Measurements from ENCODE around the gene GM2A. TPM values are rescaled to one million over a fixed set of nuclear protein-coding genes. Genes with fewer than 3 reads are reported as not detected.

The GM2A gene
- total and polyA plus RNA-seq, 2 of the 13 experiments (the other 11 are each of a cell fraction or from before 2014, with no cell fraction given), result 14.6 to 29.6 TPM

- no peaks in the 10 kb centered on the region; a peak in 1 of 5 replicates for H3K27me3 ChIP-seq (ENCODE audit: control insufficient read depth in 1 of 2, insufficient read depth in 2 of 2, low read length in 2 of 2)
- no peak for DNase-seq (ENCODE audit: low spot score)
- WGBS (ENCODE audit: low lambda C conversion rate), result 98% methylated on average over 5 of the region's 5 CpGs
- H3K9me3 ChIP-seq (ENCODE audit: low read length), result no peaks in the 10 kb centered on the region
- H3K4me3 ChIP-seq (replicated peaks in 1 of 3; ENCODE audit: insufficient read depth in 1 of 3, low read depth in 2 of 3, low read length in 3 of 3), result no peak overlapping the region
- H3K79me2 ChIP-seq (ENCODE audit: insufficient read depth, low read length), result peaks cover 19% of the 10 kb centered on the region
- POLR2A ChIA-PET, result no interaction called here
- no peak overlapping the region for H2AFZ ChIP-seq (ENCODE audit: low read length)
- H3K36me3 ChIP-seq (replicated peaks in 1 of 2; ENCODE audit: control insufficient read depth in 1 of 2, insufficient read depth in 2 of 2, low read length in 2 of 2), result peaks cover 0 to 3% of the 10 kb centered on the region in 2 experiments; a peak in 2 of 5 replicates
- BruUV-seq (replicated peaks), result no TSS peak
- H3K4me2 ChIP-seq (ENCODE audit: low read depth, low read length), result no peak overlapping the region
- no peak for ATAC-seq
- intact Hi-C loops (cut with micrococcal nuclease; ENCODE audit: unreplicated experiment), result no loop called here
- CTCF ChIA-PET (ENCODE audit: low intra/inter-chr PET ratio, low total read pairs), result no interaction called here
- H3K4me1 ChIP-seq (ENCODE audit: insufficient read depth, low read length), result peaks cover 23% of the 10 kb centered on the region
- H3K27ac ChIP-seq (ENCODE audit: extremely low read length, insufficient read depth, low read length), result no peak overlapping the region
- FAIRE-seq, result no peak
- H3K9ac ChIP-seq (ENCODE audit: insufficient read depth, low read depth, low read length), result no peak overlapping the region
- TF ChIP-seq FOXA1 (IDR thresholded peaks at IDR 0.05), result no peak
- TF ChIP-seq FOXA1 (CRISPR knock-in tag; IDR thresholded peaks at IDR 0.05), result no peak
- in situ Hi-C loops (cut with HindIII; ENCODE audit: extremely low pct_ligation_motif_present, low pct_unique_long_range_greater_than_20kb), result no loop called here
- H4K20me1 ChIP-seq (ENCODE audit: insufficient read depth, low read length), result no peaks in the 10 kb centered on the region
These were observed 4.8 kb downstream of the GM2A start for GRCh38 chr5:151257731-151258181.

GRCh38 chr5:151258201-151258611, 5.2 kb downstream of the GM2A start:
- POLR2A ChIA-PET, result no interaction called here
- Histone ChIP-seq H3K27me3 (ENCODE audit: control insufficient read depth in 1 of 2, insufficient read depth in 2 of 2, low read length in 2 of 2) (no peaks in the 10 kb centered on the region; a peak in 1 of 5 replicates), H3K9me3 (ENCODE audit: low read length) (no peaks in the 10 kb centered on the region), H3K4me3 (replicated peaks in 1 of 3; ENCODE audit: insufficient read depth in 1 of 3, low read depth in 2 of 3, low read length in 3 of 3) (no peak overlapping the region), H3K36me3 (replicated peaks in 1 of 2; ENCODE audit: control insufficient read depth in 1 of 2, insufficient read depth in 2 of 2, low read length in 2 of 2) (peaks cover 0 to 3% of the 10 kb centered on the region in 2 experiments; a peak in 2 of 5 replicates), H3K9ac (ENCODE audit: insufficient read depth, low read depth, low read length) (no peak overlapping the region), H3K4me2 (ENCODE audit: low read depth, low read length) (no peak overlapping the region), H3K27ac (ENCODE audit: extremely low read length, insufficient read depth, low read length) (no peak overlapping the region), H3K79me2 (ENCODE audit: insufficient read depth, low read length) (peaks cover 19% of the 10 kb centered on the region), H2AFZ (ENCODE audit: low read length) (no peak overlapping the region), H3K4me1 (ENCODE audit: insufficient read depth, low read length) (peaks cover 23% of the 10 kb centered on the region), H4K20me1 (ENCODE audit: insufficient read depth, low read length) (no peaks in the 10 kb centered on the region)
- 100% methylated on average over 7 of the region's 7 CpGs for WGBS (ENCODE audit: low lambda C conversion rate)
- intact Hi-C loops (cut with micrococcal nuclease; ENCODE audit: unreplicated experiment), result no loop called here
- DNase-seq (ENCODE audit: low spot score) (no peak), FAIRE-seq (no peak), ATAC-seq (no peak)
- CTCF ChIA-PET (ENCODE audit: low intra/inter-chr PET ratio, low total read pairs), result no interaction called here
- BruUV-seq (replicated peaks), result no TSS peak
- in situ Hi-C loops (cut with HindIII; ENCODE audit: extremely low pct_ligation_motif_present, low pct_unique_long_range_greater_than_20kb), result no loop called here
- TF ChIP-seq DZIP1 (CRISPR knock-in tag; IDR thresholded peaks at IDR 0.05) (no peak), JUNB (CRISPR knock-in tag; IDR thresholded peaks at IDR 0.05; ENCODE audit: borderline replicate concordance) (no peak), SNAPC4 (CRISPR knock-in tag; IDR thresholded peaks at IDR 0.05) (no peak), DDIT3 (CRISPR knock-in tag; IDR thresholded peaks at IDR 0.05) (no peak), BRF2 (CRISPR knock-in tag; IDR thresholded peaks at IDR 0.05) (no peak)
